GM10266 (cell line): ENCODE measurements around the gene FKBP5.

Experiments
- DNase-seq: peaks from one replicate; pipeline ENCODE4 v3.0.0; 2012; ENCODE audit errors: extremely low spot score
- TF ChIP-seq, protein P1 (sequence below): IDR thresholded peaks from 2 replicates; pipeline ENCODE4 v1.5.1; 2012; ENCODE audit warnings: mild to moderate bottlenecking, low read depth; ENCODE audit not compliant: control insufficient read depth, insufficient read depth; ENCODE audit errors: missing control alignments

The FKBP5 gene

DNA sequence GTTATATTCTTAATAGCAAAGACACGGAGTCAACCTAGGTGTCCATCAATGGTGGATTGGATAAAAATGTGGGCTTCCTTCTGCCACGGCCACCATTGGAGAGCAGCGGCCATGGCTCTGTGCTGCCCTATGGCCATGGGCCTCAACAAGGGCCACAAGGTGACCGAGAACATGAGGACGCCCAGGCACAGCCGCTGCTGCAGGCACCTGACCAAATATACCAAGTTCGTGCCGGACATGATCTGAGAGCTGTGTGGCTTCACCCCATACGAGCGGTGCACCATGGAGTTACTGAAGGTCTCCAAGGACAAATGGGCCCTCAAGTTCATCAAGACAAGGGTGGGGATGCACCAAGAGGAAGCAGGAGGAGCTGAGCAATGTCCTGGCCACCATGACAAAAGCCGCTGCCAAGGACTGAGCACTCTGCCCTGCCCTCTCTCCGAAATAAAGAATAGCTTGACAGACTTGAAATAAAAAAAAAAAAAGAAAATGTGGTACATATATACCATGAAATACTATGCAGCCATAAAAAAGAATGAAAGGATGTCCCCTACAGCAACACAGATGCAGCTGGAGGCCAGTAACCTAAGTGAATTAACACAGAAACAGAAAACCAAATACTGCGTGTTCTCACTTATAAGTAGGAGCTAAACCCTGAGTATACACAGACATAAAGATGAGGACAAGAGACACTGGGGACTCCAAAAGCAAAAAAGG, 81.0 kb downstream of the FKBP5 start:
- DNase-seq = no peak
- TF ChIP-seq, protein P1, sequence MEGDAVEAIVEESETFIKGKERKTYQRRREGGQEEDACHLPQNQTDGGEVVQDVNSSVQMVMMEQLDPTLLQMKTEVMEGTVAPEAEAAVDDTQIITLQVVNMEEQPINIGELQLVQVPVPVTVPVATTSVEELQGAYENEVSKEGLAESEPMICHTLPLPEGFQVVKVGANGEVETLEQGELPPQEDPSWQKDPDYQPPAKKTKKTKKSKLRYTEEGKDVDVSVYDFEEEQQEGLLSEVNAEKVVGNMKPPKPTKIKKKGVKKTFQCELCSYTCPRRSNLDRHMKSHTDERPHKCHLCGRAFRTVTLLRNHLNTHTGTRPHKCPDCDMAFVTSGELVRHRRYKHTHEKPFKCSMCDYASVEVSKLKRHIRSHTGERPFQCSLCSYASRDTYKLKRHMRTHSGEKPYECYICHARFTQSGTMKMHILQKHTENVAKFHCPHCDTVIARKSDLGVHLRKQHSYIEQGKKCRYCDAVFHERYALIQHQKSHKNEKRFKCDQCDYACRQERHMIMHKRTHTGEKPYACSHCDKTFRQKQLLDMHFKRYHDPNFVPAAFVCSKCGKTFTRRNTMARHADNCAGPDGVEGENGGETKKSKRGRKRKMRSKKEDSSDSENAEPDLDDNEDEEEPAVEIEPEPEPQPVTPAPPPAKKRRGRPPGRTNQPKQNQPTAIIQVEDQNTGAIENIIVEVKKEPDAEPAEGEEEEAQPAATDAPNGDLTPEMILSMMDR = no peak

DNA sequence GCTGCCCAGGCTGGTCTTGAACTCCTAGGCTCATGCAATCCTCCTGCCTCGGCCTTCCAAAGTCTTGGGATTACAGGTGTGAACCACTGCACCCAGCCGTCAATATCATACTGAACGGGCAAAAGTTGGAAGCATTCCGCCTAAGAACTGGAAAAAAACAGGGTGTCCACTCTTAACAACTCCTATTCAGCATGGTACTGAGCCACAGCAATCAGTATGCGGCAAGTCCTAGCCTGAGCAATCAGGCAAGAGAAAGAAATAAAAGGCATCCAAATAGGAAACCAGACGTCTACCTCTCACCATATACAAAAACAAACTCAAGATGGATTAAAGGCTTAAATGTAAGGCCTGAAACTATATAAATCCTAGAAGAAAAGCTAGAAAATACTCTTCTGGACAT, 83.1 kb downstream of the FKBP5 start:
- no peak for DNase-seq
- TF ChIP-seq, protein P1 = no peak

DNA sequence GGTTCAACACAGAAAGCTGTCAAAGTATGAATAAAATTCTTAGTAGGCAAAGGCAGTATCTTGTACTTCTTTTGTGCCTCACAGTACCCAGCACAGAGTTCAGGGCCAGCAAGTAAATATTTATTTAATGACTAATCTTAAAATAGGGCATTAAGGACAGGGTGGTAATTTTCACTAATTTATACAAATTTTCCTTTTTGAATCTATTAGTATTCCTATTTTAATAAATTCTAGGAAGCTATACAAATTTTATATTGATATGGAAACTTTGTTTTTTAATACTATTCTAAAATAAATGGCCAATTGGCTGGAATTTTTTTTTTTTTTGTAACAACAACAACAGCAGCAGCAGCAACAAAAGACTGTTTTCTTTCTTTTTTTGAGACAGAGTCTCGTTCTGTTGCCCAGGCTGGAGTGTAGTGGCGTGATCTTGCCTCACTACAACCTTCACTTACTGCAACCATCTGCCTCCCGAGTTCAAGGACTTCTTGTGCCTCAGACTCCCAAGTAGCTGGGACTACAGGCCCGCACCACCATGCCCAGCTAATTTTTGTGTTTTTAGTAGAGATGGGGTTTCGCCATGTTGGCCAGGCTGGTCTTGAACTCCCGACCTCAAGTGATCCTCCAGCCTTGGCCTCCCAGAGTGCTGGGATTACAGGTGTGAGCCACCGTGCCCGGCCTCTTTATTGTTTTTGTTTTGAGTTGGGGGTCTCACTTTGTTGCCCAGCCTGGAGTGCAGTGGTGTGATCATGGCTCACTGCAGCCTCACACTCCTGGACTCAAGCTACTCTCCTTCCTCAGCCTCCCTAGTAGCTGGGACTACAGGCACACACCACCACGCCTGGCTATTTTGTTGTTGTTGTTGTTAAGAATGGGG, 85.2 kb downstream of the FKBP5 start:
- TF ChIP-seq, protein P1 = no peak
- no peak for DNase-seq

DNA sequence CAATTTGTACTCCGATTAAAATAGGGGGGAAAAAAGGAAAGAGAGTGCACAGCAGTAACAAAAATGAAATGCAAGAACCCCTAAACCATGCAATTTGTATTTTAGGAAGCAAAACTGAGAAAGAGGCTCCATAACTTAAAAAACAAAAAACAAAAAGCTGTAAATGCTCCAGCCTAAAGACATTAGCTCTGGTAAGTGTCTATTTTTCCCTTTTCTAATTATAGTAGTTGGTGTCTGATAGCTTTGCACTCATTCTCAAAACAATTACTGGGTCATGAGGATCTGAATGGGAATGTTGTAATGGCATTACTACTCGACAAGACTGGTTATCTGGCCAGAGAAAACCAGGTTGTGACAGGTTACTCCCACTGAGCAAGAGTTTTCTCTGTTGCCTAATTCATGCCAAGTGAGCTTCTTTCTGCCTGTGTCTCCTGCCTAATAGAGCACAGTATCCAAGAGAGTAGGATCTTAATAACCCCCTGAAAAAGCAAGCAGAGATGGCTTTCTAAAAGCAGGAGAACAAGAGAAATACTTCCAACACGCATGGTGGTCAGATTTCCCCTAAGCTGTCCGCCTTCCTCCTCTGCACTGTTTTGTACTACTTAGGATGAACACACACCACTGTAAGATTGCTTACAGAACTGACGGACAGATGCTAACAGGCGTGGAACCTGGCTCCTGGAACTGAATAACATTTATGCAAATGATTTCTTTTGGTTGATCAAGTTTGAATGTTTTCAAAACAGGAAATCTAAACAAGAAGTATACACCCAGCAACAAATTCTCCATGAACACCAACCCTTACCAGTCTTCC, 86.4 kb downstream of the FKBP5 start:
- DNase-seq = no peak
- TF ChIP-seq, protein P1 = no peak

DNA sequence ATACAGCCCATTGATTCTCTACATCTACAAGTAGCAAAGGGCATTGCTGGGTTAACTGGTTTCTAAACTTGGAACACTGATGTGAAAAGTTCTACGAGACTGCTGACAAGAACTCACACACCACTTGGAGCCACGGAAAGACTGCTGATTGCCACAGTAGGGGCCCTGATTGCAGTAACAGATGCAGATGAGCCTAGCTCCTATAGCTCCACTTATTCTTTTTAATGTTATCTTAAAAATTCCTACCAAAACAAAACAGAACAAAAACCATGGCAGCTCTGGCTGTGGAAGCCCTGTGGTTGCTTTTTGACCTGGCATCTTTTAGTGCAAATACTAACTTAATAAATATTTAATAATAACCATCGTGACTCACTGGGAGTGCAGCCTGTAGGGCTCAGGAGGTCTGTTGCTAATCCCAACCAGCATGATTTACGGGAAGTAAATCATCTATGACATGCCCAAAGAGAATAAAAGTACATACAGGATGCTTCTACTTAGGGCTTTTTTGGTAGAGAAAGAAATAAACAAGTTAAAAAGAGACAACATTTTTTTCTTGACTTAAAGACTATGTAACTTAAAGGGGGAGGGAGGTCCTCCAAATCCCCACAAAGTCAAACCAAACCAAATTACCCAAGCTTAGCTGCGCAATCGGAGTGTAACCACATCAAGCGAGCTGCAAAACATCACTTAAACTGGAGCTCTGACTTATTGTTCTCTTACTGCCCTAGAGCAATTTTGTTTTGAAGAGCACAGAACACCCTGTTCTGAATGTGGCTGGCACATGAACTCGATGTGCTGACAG, 87.2 kb downstream of the FKBP5 start:
- TF ChIP-seq, protein P1 = no peak
- DNase-seq = no peak

DNA sequence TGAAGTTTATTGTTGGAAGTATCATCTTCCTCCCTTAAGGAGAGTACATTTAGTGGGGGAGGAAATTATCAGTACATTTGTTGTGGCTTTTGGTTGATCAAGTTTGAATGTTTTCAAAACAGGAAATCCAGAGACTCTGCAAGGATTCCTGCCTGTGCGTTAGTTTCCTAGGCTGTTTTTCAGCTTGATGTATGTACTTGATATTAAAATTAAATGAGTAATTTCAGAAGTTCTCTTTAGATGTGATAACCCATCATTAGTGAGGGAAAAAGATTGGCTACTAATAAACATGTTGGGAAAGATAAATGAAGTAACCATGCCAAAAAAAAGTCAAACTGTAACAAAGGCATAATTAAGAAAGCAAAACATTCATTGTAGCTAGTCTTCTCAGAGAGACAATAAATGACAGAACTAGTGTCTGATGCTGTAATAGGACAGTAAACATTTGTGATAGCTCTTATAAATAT, 88.0 kb downstream of the FKBP5 start:
- TF ChIP-seq, protein P1 = no peak
- DNase-seq = no peak
